Breast epithelium (tissue), 4 donors: Measurements from ENCODE around the gene ST7. TPM values are rescaled to one million over a fixed set of nuclear protein-coding genes. Genes with fewer than 3 reads are reported as not detected.

Experiments
- DNase-seq, 2 donors: peaks; one replicate each; pipeline ENCODE4 v3.0.0-alpha.2; 2019; ENCODE audit warnings: low spot score in 2 of 2
- H3K27ac ChIP-seq, 2 donors: fragments of 200-600 bp; sonication (generic) in 1 of 2; one replicate each; pipeline ENCODE4 v1.5.1; 2016 to 2019; ENCODE audit warnings: mild to moderate bottlenecking in 1 of 2
- H3K27me3 ChIP-seq, 2 donors: fragments of 200-600 bp; sonication (generic) in 1 of 2; one replicate each; pipeline versions ENCODE4 v1.5.1 to v1.6.0; 2017 to 2019; ENCODE audit warnings: control low read depth in 1 of 2, mild to moderate bottlenecking in 1 of 2
- H3K36me3 ChIP-seq: fragments of 200-600 bp; one replicate; pipeline ENCODE4 v1.5.1; 2019
- H3K4me1 ChIP-seq, 2 donors: fragments of 200-600 bp; sonication (generic); one replicate each; pipeline ENCODE4 v1.5.1; 2016 to 2019; ENCODE audit warnings: control low read depth in 1 of 2
- H3K4me3 ChIP-seq, 3 donors: fragments of 200-600 bp; sonication (generic); 1 replicate in 2 of 3; 2 replicates in 1 of 3; pipeline ENCODE4 v1.5.1; 2016 to 2019; ENCODE audit warnings: mild to moderate bottlenecking in 3 of 3, moderate library complexity in 2 of 3
- H3K9me3 ChIP-seq, 2 donors: fragments of 200-600 bp; sonication (generic) in 1 of 2; one replicate each; pipeline ENCODE4 v1.5.1; 2016 to 2019; ENCODE audit warnings: control low read depth in 1 of 2
- CTCF ChIP-seq, 3 donors: fragments of 450-650 bp; IDR thresholded peaks; one replicate each; pipeline ENCODE4 v1.5.1; 2016 to 2017; ENCODE audit warnings: antibody characterized with exemption in 3 of 3, mild to moderate bottlenecking in 3 of 3, moderate library complexity in 3 of 3
- POLR2A ChIP-seq: fragments of 450-650 bp; IDR thresholded peaks from one replicate; pipeline ENCODE4 v1.6.1; 2016; ENCODE audit warnings: antibody characterized with exemption, mild to moderate bottlenecking, moderate library complexity
- POLR2AphosphoS5 ChIP-seq, 3 donors: sonication (generic); formaldehyde crosslinking; IDR thresholded peaks; one replicate each; pipeline ENCODE4 v1.6.1; 2017; ENCODE audit warnings: antibody characterized with exemption in 3 of 3
- intact Hi-C: fragments of 100-400 bp; cut with DNase I; formaldehyde crosslinking; loops from one replicate; pipeline ENCODE4 v1.15.1; 2023; ENCODE audit warnings: low total_unique reads
- total RNA-seq, 3 donors: library from RNA; depleted of rRNA; stranded (reverse); fragments of >200 nt; gene quantifications; one replicate each; pipeline ENCODE4 v1.1.0, GENCODE V29; 2016

Gene ST7
- total RNA-seq, 3 donors from 2014 or later: 24.3 to 41.4 (median 27.5) TPM

- H3K36me3 ChIP-seq: no peaks in the 10 kb centered on the region
- DNase-seq: no peak
- H3K27ac ChIP-seq: no peak overlapping the region
- H3K4me3 ChIP-seq: no peak overlapping the region
- H3K9me3 ChIP-seq: no peaks in the 10 kb centered on the region
- H3K4me1 ChIP-seq: no peaks in the 10 kb centered on the region
- TF ChIP-seq CTCF (IDR thresholded peaks at IDR 0.05) (no peak), POLR2AphosphoS5 (IDR thresholded peaks at IDR 0.05) (no peak), POLR2A (no peak)
- intact Hi-C loops: loop anchor here (10.0 kb wide), 1 partner anchor 196 kb away; no protein-coding TSS in a partner anchor
- no peaks in the 10 kb centered on the region for H3K27me3 ChIP-seq
Observed at GRCh38 chr7:116938678-116939077, 14.6 kb upstream of the ST7 start.

- H3K27me3 ChIP-seq: no peaks in the 10 kb centered on the region
- H3K27ac ChIP-seq: no peak overlapping the region
- H3K4me3 ChIP-seq: no peak overlapping the region
- intact Hi-C loops: no loop called here
- TF ChIP-seq POLR2A (no peak), CTCF (IDR thresholded peaks at IDR 0.05) (no peak), POLR2AphosphoS5 (IDR thresholded peaks at IDR 0.05) (no peak)
- no peaks in the 10 kb centered on the region for H3K36me3 ChIP-seq
- H3K4me1 ChIP-seq: no peaks in the 10 kb centered on the region
- no peak for DNase-seq
- no peaks in the 10 kb centered on the region for H3K9me3 ChIP-seq
Observed at GRCh38 chr7:116940689-116941370, 12.5 kb upstream of the ST7 start.

GRCh38 chr7:116942504-116942903, 10.8 kb upstream of the ST7 start:
- TF ChIP-seq POLR2A: no peak
- TF ChIP-seq CTCF (IDR thresholded peaks at IDR 0.05): no peak
- TF ChIP-seq POLR2AphosphoS5 (IDR thresholded peaks at IDR 0.05): no peak
- Histone ChIP-seq H3K4me1 (no peaks in the 10 kb centered on the region), H3K36me3 (no peaks in the 10 kb centered on the region), H3K27ac (no peak overlapping the region), H3K9me3 (no peaks in the 10 kb centered on the region), H3K27me3 (no peaks in the 10 kb centered on the region), H3K4me3 (no peak overlapping the region)
- DNase-seq: no peak
- intact Hi-C loops: no loop called here

- Histone ChIP-seq H3K9me3 (no peaks in the 10 kb centered on the region), H3K4me3 (no peak overlapping the region), H3K4me1 (no peaks in the 10 kb centered on the region), H3K36me3 (no peaks in the 10 kb centered on the region), H3K27me3 (no peaks in the 10 kb centered on the region), H3K27ac (no peak overlapping the region)
- intact Hi-C loops: no loop called here
- DNase-seq: no peak
- no peak for TF ChIP-seq POLR2A
- TF ChIP-seq POLR2AphosphoS5 (IDR thresholded peaks at IDR 0.05): no peak
- TF ChIP-seq CTCF (IDR thresholded peaks at IDR 0.05): no peak
Observed at GRCh38 chr7:116948934-116949333, 4.4 kb upstream of the ST7 start.

- Histone ChIP-seq H3K4me1 (no peaks in the 10 kb centered on the region), H3K36me3 (no peaks in the 10 kb centered on the region), H3K27ac (no peak overlapping the region), H3K4me3 (no peak overlapping the region), H3K9me3 (no peaks in the 10 kb centered on the region), H3K27me3 (no peaks in the 10 kb centered on the region)
- intact Hi-C loops: no loop called here
- TF ChIP-seq POLR2AphosphoS5 (IDR thresholded peaks at IDR 0.05): no peak
- TF ChIP-seq POLR2A: no peak
- TF ChIP-seq CTCF (IDR thresholded peaks at IDR 0.05): no peak
- no peak for DNase-seq
Observed at GRCh38 chr7:116949941-116950801, 3.1 kb upstream of the ST7 start.
